Spleen (tissue), 11 donors: Measurements from ENCODE around the gene RAD51B. TPM values are rescaled to one million over a fixed set of nuclear protein-coding genes. Genes with fewer than 3 reads are reported as not detected.
A peak's percentile ranks its signal among the peaks of the same experiment; 100 is the strongest.

Experiments used
- DNase-seq: peaks from one replicate; pipeline ENCODE4 v3.0.0-alpha.2; 2020
- H3K27ac ChIP-seq, 8 donors: fragments of 200-600 bp; sonication (generic) in 7 of 8; 1 replicate in 4 of 8; 2 replicates in 4 of 8; pipeline versions ENCODE4 v1.5.0 to v1.8.0; 2016 to 2021; ENCODE audit warnings: inconsistent platforms in 4 of 8, mild to moderate bottlenecking in 4 of 8, moderate library complexity in 1 of 8
- H3K27me3 ChIP-seq, 7 donors: fragments of 200-600 bp; sonication (generic) in 6 of 7; replicated peaks in 1 of 7; 1 replicate in 4 of 7; 2 replicates in 3 of 7; pipeline versions ENCODE4 v1.5.0 to v1.8.0; 2016 to 2021; ENCODE audit warnings: inconsistent platforms in 3 of 7, mild to moderate bottlenecking in 1 of 7
- H3K36me3 ChIP-seq, 6 donors: fragments of 200-600 bp; sonication (generic) in 5 of 6; 1 replicate in 4 of 6; 2 replicates in 2 of 6; pipeline versions ENCODE4 v1.5.0 to v1.8.0; 2016 to 2021; ENCODE audit warnings: inconsistent platforms in 2 of 6
- H3K4me1 ChIP-seq, 6 donors: fragments of 200-600 bp; sonication (generic) in 5 of 6; 1 replicate in 3 of 6; 2 replicates in 3 of 6; pipeline versions ENCODE4 v1.5.0 to v1.8.0; 2016 to 2021; ENCODE audit warnings: inconsistent platforms in 3 of 6
- H3K4me3 ChIP-seq, 8 donors: fragments of 200-600 bp; sonication (generic) in 7 of 8; 1 replicate in 4 of 8; 2 replicates in 4 of 8; pipeline versions ENCODE4 v1.5.0 to v1.8.0; 2016 to 2021; ENCODE audit warnings: inconsistent platforms in 4 of 8, mild to moderate bottlenecking in 4 of 8, moderate library complexity in 2 of 8
- H3K9me3 ChIP-seq, 8 donors: fragments of 200-600 bp; sonication (generic) in 7 of 8; 1 replicate in 4 of 8; 2 replicates in 4 of 8; pipeline versions ENCODE4 v1.5.0 to v1.8.0; 2016 to 2021; ENCODE audit warnings: inconsistent platforms in 4 of 8
- CTCF ChIP-seq, 11 experiments: fragments of 200-600 bp in 7 of 11; fragments of 450-650 bp in 4 of 11; sonication (generic) in 4 of 11; IDR thresholded peaks in 8 of 11; conservative IDR thresholded peaks in 3 of 11; 1 replicate in 7 of 11; 2 replicates in 4 of 11; pipeline versions ENCODE4 v1.4.0 to v1.8.0; 2016 to 2021; ENCODE audit warnings: antibody characterized with exemption in 11 of 11, inconsistent platforms in 4 of 11, mild to moderate bottlenecking in 1 of 11
- POLR2A ChIP-seq, 3 donors: fragments of 450-650 bp; IDR thresholded peaks; one replicate each; pipeline ENCODE4 v1.5.1; 2017; ENCODE audit warnings: antibody characterized with exemption in 3 of 3, mild to moderate bottlenecking in 1 of 3
- POLR2AphosphoS5 ChIP-seq, 3 donors: sonication (generic); formaldehyde crosslinking; IDR thresholded peaks; one replicate each; pipeline ENCODE4 v1.5.1; 2017; ENCODE audit warnings: antibody characterized with exemption in 3 of 3
- WGBS, 5 donors: extraction: QIAGEN DNeasy Blood & Tissue Kit in 3 of 5; methylation state at CpG; one replicate each; pipeline versions ENCODE4 v1.1.5 to v1.1.7; 2013 to 2018; 5-methylcytosine and 5-hydroxymethylcytosine counted together
- intact Hi-C: fragments of 100-400 bp; cut with DNase I; formaldehyde crosslinking; loops from one replicate; pipeline ENCODE4 v1.15.0; 2023; ENCODE audit warnings: low total_unique reads
- polyA plus RNA-seq, 3 donors: library from polyadenylated mRNA; stranded (reverse); fragments of 200-250 nt; gene quantifications; one replicate each; pipeline ENCODE4 v1.2.1, GENCODE V29; 2013
- total RNA-seq, 7 donors: library from RNA; depleted of rRNA in 3 of 7; stranded (reverse); fragments of >200 nt in 3 of 7; fragmentation: NEBNext Ultra II Directional in 4 of 7; extraction: Animal tissue kit (Norgen Biotek cat#: 25700) in 4 of 7; gene quantifications; one replicate each; pipeline versions ENCODE4 v1.1.0 to v1.2.1, GENCODE V29; 2016 to 2021
- donor health status: healthy with polysubstance abuse.
- donor health status: DM: no; HTN: no; CAD: no; lungs with moderate emphysema.
- donor health status: DM: no; HTN: no; CAD: no.
- donor health status: Bipolar disorder and iron deficiency.
- donor health status: healthy.
- donor health status: DM: no; HTN: no; CAD: no.
- donor health status: DM: yes; HTN: yes; CAD: no.

RAD51B gene
- total and polyA plus RNA-seq, 10 donors, result 4.2 to 43.7 (median 29.8) TPM

DNA sequence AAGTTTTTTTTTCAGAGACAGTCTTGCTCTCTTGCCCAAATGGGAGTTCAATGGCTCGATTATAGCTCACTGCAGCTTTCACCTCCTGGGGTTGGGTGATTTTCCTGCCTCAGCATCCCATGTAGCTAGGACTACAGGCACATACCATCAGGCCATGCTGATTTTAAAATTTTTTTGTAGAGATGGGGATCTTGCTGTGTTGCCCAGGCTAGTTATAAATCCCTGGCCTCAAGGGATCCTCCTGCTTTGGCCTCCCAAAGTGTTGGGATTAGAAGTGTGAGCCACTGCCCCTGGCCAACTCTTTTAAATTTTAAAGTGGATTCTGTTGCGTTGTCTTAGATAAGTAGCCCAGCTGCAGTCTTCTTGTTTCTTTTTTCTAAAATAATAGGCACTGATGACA, 115.8 kb downstream of the RAD51B start:
- intact Hi-C loops, result loop anchor here (5.0 to 10.0 kb wide), 2 partner anchors 299 to 887 kb away; no protein-coding TSS in a partner anchor
- Histone ChIP-seq H3K27ac (no peak overlapping the region), H3K36me3 (peaks cover 0 to 4% (median 0%) of the 10 kb centered on the region in 6 donors), H3K27me3 (no peaks in the 10 kb centered on the region), H3K4me1 (peaks cover 0 to 20% (median 0%) of the 10 kb centered on the region in 6 donors), H3K4me3 (no peak overlapping the region), H3K9me3 (peaks cover 0 to 15% (median 11%) of the 10 kb centered on the region in 8 donors)
- no peak for TF ChIP-seq POLR2AphosphoS5 (IDR thresholded peaks at IDR 0.05)
- no peak for TF ChIP-seq CTCF (IDR thresholded peaks at IDR 0.05 in 8 of 11, conservative IDR thresholded peaks at IDR 0.05 in 3 of 11)
- no peak for TF ChIP-seq POLR2A (IDR thresholded peaks at IDR 0.05)
- 90 to 98% (median 91%) methylated on average over 2 of the region's 2 CpGs for WGBS, 5 donors
- no peak for DNase-seq

- Histone ChIP-seq H3K27me3 (no peaks in the 10 kb centered on the region), H3K9me3 (no peaks in the 10 kb centered on the region), H3K27ac (no peak overlapping the region), H3K36me3 (no peaks in the 10 kb centered on the region), H3K4me1 (peaks cover 0 to 36% (median 5%) of the 10 kb centered on the region in 6 donors), H3K4me3 (no peak overlapping the region)
- WGBS, 5 donors, result 82 to 91% (median 88%) methylated on average over 2 of the region's 2 CpGs
- no peak for TF ChIP-seq CTCF (IDR thresholded peaks at IDR 0.05 in 8 of 11, conservative IDR thresholded peaks at IDR 0.05 in 3 of 11)
- no peak for TF ChIP-seq POLR2A (IDR thresholded peaks at IDR 0.05)
- TF ChIP-seq POLR2AphosphoS5 (IDR thresholded peaks at IDR 0.05), result no peak
- intact Hi-C loops, result loop anchor here (5.0 to 10.0 kb wide), 2 partner anchors 297 to 884 kb away; no protein-coding TSS in a partner anchor
- DNase-seq, result no peak
Observed at GRCh38 chr14:67938071-67938470, 118.5 kb downstream of the RAD51B start.

DNA sequence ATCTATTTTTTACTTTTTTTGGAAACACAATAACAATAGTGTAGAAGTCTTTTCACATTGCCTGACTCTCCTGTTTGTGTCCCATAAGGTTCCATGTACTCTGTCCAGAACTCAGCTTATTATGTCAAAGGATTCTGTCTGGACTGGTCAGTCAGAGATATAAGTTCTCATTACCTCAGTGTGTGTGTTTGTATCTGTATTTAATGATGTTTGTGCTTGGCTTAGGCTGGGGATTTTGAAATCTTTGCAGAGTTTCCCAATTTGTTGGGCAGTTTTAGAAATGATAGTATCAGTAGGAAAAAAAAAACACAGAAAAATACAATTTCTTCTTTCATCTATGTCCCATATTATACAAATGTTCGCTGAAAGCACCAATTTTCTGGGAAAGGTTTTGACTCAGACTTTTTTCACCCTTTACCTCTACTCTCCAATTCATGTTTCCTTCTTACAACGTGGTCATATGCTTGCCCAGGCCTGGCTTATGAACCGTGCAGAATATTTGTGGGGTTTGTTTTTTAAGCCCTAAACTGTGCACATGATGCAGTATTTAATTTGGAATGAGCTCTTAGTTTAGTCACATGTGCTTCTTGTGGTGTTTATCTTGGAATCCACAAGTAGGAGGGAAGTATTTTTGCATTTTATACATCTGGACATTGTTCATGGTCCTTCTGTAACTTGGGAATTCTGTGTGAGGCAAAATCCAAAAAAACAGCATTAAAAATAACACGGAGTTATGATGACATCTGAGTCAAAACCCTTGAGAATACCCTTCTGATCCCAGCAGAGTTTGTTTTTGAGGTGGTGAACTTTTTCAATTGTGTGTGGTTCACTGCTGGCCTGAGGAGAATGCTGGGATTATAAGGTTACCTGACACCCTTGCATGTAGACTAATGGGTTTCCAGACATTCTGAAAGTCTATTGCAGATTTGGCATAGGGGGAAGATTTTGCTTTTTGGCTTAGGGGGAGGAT, 121.2 kb downstream of the RAD51B start:
- H3K4me1 ChIP-seq, result peaks cover 0 to 38% (median 9%) of the 10 kb centered on the region in 6 donors
- WGBS, 5 donors, result 57 to 75% (median 68%) methylated on average over 4 of the region's 4 CpGs
- no peak overlapping the region for H3K4me3 ChIP-seq
- no peaks in the 10 kb centered on the region for H3K36me3 ChIP-seq
- no peaks in the 10 kb centered on the region for H3K9me3 ChIP-seq
- H3K27ac ChIP-seq, result peak overlapping the region in 6 of 8 donors; percentile 5 to 48 (median 34)
- TF ChIP-seq POLR2A (IDR thresholded peaks at IDR 0.05), result no peak
- TF ChIP-seq POLR2AphosphoS5 (IDR thresholded peaks at IDR 0.05), result no peak
- no peak for TF ChIP-seq CTCF (IDR thresholded peaks at IDR 0.05 in 8 of 11, conservative IDR thresholded peaks at IDR 0.05 in 3 of 11)
- intact Hi-C loops, result no loop called here
- no peaks in the 10 kb centered on the region for H3K27me3 ChIP-seq
- no peak for DNase-seq

- peak overlapping the region in 6 of 8 donors; percentile 5 to 48 (median 34) for H3K27ac ChIP-seq
- no peaks in the 10 kb centered on the region for H3K36me3 ChIP-seq
- WGBS, 5 donors, result 53 to 63% (median 58%) methylated on average over 1 of the region's 1 CpG
- H3K27me3 ChIP-seq, result no peaks in the 10 kb centered on the region
- TF ChIP-seq CTCF (IDR thresholded peaks at IDR 0.05 in 8 of 11, conservative IDR thresholded peaks at IDR 0.05 in 3 of 11) (no peak), POLR2A (IDR thresholded peaks at IDR 0.05) (no peak), POLR2AphosphoS5 (IDR thresholded peaks at IDR 0.05) (no peak)
- no peak for DNase-seq
- intact Hi-C loops, result no loop called here
- H3K4me3 ChIP-seq, result no peak overlapping the region
- H3K4me1 ChIP-seq, result peaks cover 0 to 38% (median 10%) of the 10 kb centered on the region in 6 donors
- no peaks in the 10 kb centered on the region for H3K9me3 ChIP-seq
Observed at GRCh38 chr14:67941456-67942018, 122.0 kb downstream of the RAD51B start.
